ENCODE data around the gene FOSB.

GRCh38 chr19:45517238-45517637 is 49.4 kb downstream of the FOSB start:
- TF ChIP-seq POLR2A (IDR thresholded peaks at IDR 0.05) (no peak), CTCF (IDR thresholded peaks at IDR 0.05) (no peak)

All from Peyer's patch (tissue), 4 donors.